Mesothelial cell of epicardium (in vitro differentiated cells): ENCODE data around the gene RCAN3. TPM values are rescaled to one million over a fixed set of nuclear protein-coding genes. Genes with fewer than 3 reads are reported as not detected.
"Not testable (repeated sequence)": the region's sequence is repeated elsewhere in the genome, so short reads cannot be mapped to it uniquely, and the experiment has no call there.

Experiments
- DNase-seq, 2 experiments: peaks; one replicate each; pipeline ENCODE4 v3.0.0; 2021; ENCODE audit warnings: low spot score in 2 of 2; ENCODE audit not compliant: unreplicated experiment in 2 of 2
- H3K27ac Mint-ChIP-seq: 2 replicates; pipeline ENCODE4 v1.8.0; 2021; ENCODE audit warnings: mixed read lengths
- H3K27me3 Mint-ChIP-seq: 2 replicates; pipeline ENCODE4 v1.8.0; 2021; ENCODE audit warnings: low read depth, mixed read lengths
- H3K36me3 Mint-ChIP-seq: 2 replicates; pipeline ENCODE4 v1.8.0; 2021; ENCODE audit warnings: mixed read lengths
- H3K4me1 Mint-ChIP-seq: 2 replicates; pipeline ENCODE4 v1.8.0; 2021; ENCODE audit warnings: mixed read lengths
- H3K4me3 Mint-ChIP-seq: 2 replicates; pipeline ENCODE4 v1.8.0; 2021; ENCODE audit warnings: mild to moderate bottlenecking, moderate library complexity, mixed read lengths
- H3K9me3 Mint-ChIP-seq: 2 replicates; pipeline ENCODE4 v1.8.0; 2021; ENCODE audit warnings: mixed read lengths
- CTCF ChIP-seq: fragments of 200-600 bp; sonication (generic); IDR thresholded peaks from one replicate; pipeline ENCODE4 v1.5.0; 2021; ENCODE audit warnings: antibody characterized with exemption; ENCODE audit not compliant: unreplicated experiment
- total RNA-seq: library from RNA; stranded (reverse); gene quantifications from 3 replicates; pipeline ENCODE4 v1.2.1, GENCODE V29; 2021

The RCAN3 gene
- total RNA-seq, 1 donor from 2014 or later = 9.5 TPM

- no peak overlapping the region for H3K27ac Mint-ChIP-seq
- no peak for TF ChIP-seq CTCF
- H3K27me3 Mint-ChIP-seq = no peaks in the 10 kb centered on the region
- peaks cover 2% of the 10 kb centered on the region for H3K4me1 Mint-ChIP-seq
- no peaks in the 10 kb centered on the region for H3K36me3 Mint-ChIP-seq
- no peak for DNase-seq
- no peak overlapping the region for H3K4me3 Mint-ChIP-seq
- H3K9me3 Mint-ChIP-seq = peaks cover 8% of the 10 kb centered on the region
Observed at GRCh38 chr1:24486331-24487065, 16.1 kb upstream of the RCAN3 start.

GRCh38 chr1:24487455-24487854 is 15.2 kb upstream of the RCAN3 start:
- DNase-seq = no peak
- no peaks in the 10 kb centered on the region for H3K27me3 Mint-ChIP-seq
- no peaks in the 10 kb centered on the region for H3K36me3 Mint-ChIP-seq
- no peak overlapping the region for H3K4me3 Mint-ChIP-seq
- TF ChIP-seq CTCF = no peak
- peaks cover 8% of the 10 kb centered on the region for H3K9me3 Mint-ChIP-seq
- peaks cover 3% of the 10 kb centered on the region for H3K4me1 Mint-ChIP-seq
- H3K27ac Mint-ChIP-seq = no peak overlapping the region

GRCh38 chr1:24488159-24488558 is 14.5 kb upstream of the RCAN3 start:
- not testable (repeated sequence) for H3K9me3 Mint-ChIP-seq, H3K36me3 Mint-ChIP-seq, H3K27ac Mint-ChIP-seq, H3K4me1 Mint-ChIP-seq, H3K27me3 Mint-ChIP-seq, H3K4me3 Mint-ChIP-seq, DNase-seq

GRCh38 chr1:24489674-24490073 is 13.0 kb upstream of the RCAN3 start:
- H3K27ac Mint-ChIP-seq = no peak overlapping the region
- no peak for TF ChIP-seq CTCF
- no peak overlapping the region for H3K4me3 Mint-ChIP-seq
- no peak for DNase-seq
- H3K4me1 Mint-ChIP-seq = peaks cover 3% of the 10 kb centered on the region
- H3K9me3 Mint-ChIP-seq = peaks cover 8% of the 10 kb centered on the region
- H3K36me3 Mint-ChIP-seq = no peaks in the 10 kb centered on the region
- H3K27me3 Mint-ChIP-seq = no peaks in the 10 kb centered on the region

- no peak for TF ChIP-seq CTCF
- Mint-ChIP-seq H3K9me3 (peaks cover 8% of the 10 kb centered on the region), H3K36me3 (no peaks in the 10 kb centered on the region), H3K27ac (no peak overlapping the region), H3K4me3 (no peak overlapping the region), H3K27me3 (peaks cover under 1% of the 10 kb centered on the region), H3K4me1 (peaks cover 3% of the 10 kb centered on the region)
- no peak for DNase-seq
Observed at GRCh38 chr1:24490101-24490781, 12.4 kb upstream of the RCAN3 start.

GRCh38 chr1:24491577-24492360 is 10.9 kb upstream of the RCAN3 start:
- Mint-ChIP-seq H3K4me1 (peaks cover 3% of the 10 kb centered on the region), H3K27ac (no peak overlapping the region), H3K36me3 (no peaks in the 10 kb centered on the region), H3K9me3 (peaks cover 8% of the 10 kb centered on the region), H3K4me3 (no peak overlapping the region), H3K27me3 (peaks cover 7% of the 10 kb centered on the region)
- TF ChIP-seq CTCF = no peak
- DNase-seq = no peak

GRCh38 chr1:24492935-24493334 is 9.7 kb upstream of the RCAN3 start:
- H3K36me3 Mint-ChIP-seq, H3K4me3 Mint-ChIP-seq, DNase-seq, H3K27ac Mint-ChIP-seq, H3K9me3 Mint-ChIP-seq, H3K4me1 Mint-ChIP-seq: not testable (repeated sequence)
- peaks cover 11% of the 10 kb centered on the region for H3K27me3 Mint-ChIP-seq
